Measurements from ENCODE around the gene DNTTIP2.
"Not testable (repeated sequence)": the region's sequence is repeated elsewhere in the genome, so short reads cannot be mapped to it uniquely, and the experiment has no call there.

Gene DNTTIP2

GRCh38 chr1:93840956-93841482, 38.0 kb downstream of the DNTTIP2 start:
- no peak for ATAC-seq

GRCh38 chr1:93839753-93840152, 39.3 kb downstream of the DNTTIP2 start:
- ATAC-seq: no peak
- no peak for DNase-seq

More at GRCh38 chr1:93840956-93841482, 38.0 kb downstream of the DNTTIP2 start:
- DNase-seq: no peak

- ATAC-seq (no peak), DNase-seq (no peak)
Measured at GRCh38 chr1:93839307-93839706, 39.7 kb downstream of the DNTTIP2 start.

DNA sequence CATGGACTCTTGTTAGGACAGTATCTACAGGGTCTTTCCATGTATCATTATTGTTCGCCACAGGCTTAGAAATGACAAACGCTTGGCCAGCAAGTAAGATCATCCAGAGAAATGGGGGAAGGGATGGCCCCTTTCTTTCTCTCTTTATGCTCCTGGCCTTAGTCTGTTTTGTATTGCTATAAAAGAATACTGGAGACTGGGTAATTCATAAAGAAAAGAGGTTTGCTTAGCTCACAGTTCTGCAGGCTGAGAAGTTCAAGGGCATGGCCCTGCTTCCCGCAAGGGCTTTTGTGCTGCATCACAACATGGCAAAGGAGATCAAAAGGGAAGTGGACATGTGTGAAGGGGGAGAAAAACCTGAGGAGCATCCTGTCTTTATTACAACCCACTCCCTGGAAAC, 41.0 kb downstream of the DNTTIP2 start:
- no peak for DNase-seq
- no peak for ATAC-seq

DNA sequence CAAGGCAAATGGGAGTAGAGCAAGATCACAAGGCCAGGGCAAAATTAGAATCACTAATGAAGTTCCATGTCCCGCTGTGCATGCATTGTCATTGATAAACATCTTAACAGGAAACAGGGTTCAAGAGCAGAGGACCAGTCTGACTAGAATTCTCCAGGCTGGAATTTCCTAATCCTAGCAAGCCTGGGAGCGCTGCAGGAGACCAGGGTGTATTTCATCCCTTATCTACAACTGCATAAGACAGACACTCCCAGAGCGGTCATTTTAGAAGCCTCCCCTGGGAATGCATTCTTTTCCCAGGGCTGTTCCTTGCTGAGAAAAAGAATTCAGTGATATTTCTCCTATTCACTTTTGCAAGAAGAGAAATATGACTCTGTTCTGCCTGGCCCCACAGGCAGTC, 45.7 kb downstream of the DNTTIP2 start:
- not testable (repeated sequence) for ATAC-seq, DNase-seq

GRCh38 chr1:93829061-93829460, 49.9 kb downstream of the DNTTIP2 start:
- ATAC-seq: no peak

GRCh38 chr1:93828367-93828755, 50.6 kb downstream of the DNTTIP2 start:
- no peak for ATAC-seq
- no peak for DNase-seq

More at GRCh38 chr1:93829061-93829460, 49.9 kb downstream of the DNTTIP2 start:
- DNase-seq: no peak

DNA sequence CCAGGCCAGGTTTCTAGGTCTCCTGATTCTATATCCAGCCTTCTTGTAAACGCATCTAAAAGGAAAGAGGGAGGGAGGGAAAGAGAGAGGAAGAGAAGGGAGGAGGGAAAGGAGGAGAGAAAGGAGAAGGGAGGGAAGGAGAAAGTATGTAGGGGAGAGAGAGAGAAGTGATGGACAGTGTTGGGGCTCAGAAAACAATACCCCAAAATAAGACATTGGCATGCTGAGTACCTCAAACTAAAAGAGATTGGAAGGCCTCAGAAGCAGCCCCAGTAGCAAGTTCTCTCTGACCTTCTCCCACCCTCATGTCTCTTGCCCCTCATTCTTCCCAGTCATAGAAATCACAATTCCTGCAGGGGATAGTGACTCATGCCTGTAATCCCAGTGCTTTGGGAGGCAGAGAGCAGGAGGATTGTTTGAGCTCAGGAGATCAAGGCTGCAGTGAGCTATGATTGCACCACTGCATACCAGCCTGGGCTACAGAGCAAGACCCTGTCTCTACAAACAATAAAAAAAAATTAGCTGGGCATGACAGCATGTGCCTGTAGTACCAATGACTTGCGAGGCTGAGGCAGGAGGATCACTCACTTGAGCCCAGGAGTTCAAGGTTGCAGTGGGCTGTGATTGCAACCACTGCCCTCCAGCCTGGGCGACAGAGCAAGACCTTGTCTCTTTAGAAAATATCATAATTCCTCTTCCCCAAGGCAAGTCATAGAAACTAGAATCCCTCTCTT, 51.2 kb downstream of the DNTTIP2 start:
- ATAC-seq (no peak), DNase-seq (no peak)

DNA sequence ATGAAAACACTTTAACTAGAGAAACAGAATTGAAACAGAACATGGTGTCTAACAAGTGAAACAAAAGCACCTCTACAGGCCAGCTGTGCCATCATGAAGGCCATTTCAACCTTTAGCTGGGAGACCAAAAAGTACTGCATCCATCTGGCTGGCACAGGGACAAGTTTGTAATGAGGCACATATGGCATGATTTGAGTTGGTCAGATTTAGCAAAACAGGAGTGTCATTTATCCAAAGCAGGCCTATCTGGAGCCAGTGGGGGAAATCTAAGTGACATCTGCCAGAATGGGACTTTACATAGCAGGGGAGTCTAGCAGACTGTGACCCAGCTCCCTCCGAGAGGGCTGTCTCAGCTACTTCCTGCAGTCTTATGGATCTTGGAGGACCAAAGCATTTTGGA, 51.9 kb downstream of the DNTTIP2 start:
- no peak for ATAC-seq
- no peak for DNase-seq

- DNase-seq (no peak), ATAC-seq (no peak)
Measured at GRCh38 chr1:93824834-93825233, 54.2 kb downstream of the DNTTIP2 start.

GRCh38 chr1:93822730-93823425, 56.1 kb downstream of the DNTTIP2 start:
- DNase-seq: no peak
- ATAC-seq: no peak

GRCh38 chr1:93821423-93822144, 57.4 kb downstream of the DNTTIP2 start:
- DNase-seq: no peak
- ATAC-seq: no peak

DNA sequence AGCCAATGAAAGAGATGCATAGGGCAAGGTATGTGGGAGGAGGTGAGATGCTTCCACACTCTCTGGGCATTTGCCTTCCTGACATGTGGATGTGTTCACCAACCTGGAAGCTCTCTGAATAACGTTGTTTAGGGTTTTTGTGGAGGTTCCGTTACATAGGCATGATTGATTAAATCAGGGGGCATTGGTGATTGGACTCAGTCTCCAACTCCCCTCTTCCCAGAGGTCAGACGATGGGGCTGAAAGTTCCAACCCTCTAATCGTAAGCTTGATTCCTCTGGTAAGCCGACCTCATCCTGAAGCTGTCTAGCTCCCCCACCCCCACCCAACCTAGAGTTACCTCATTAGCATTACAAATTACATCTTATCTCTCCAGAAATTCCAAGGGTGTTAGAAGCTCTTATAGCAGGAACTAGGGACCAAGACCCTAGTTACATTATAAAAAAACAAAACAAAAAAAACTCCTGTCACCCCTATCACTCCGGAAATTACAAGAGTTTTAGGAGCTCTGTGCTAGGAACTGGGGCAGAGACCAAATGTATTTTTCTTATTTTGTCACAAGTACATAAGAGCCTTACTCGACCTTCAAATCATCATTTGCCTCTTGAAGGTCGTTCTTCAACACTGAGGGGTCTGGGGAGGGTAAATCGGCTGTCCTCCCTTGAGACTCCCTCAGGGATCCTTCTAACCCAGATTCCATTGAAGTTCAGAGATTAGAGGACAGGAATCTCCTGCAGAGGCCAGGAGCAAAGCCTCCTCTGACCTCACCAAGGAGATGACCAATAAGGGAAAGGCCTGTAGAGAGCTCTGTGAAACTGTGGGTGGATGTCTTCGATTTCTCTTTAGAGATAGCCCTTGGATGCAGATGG, 58.2 kb downstream of the DNTTIP2 start:
- no peak for ATAC-seq
- no peak for DNase-seq

GRCh38 chr1:93818570-93818959, 60.4 kb downstream of the DNTTIP2 start:
- ATAC-seq (no peak), DNase-seq (no peak)

DNA sequence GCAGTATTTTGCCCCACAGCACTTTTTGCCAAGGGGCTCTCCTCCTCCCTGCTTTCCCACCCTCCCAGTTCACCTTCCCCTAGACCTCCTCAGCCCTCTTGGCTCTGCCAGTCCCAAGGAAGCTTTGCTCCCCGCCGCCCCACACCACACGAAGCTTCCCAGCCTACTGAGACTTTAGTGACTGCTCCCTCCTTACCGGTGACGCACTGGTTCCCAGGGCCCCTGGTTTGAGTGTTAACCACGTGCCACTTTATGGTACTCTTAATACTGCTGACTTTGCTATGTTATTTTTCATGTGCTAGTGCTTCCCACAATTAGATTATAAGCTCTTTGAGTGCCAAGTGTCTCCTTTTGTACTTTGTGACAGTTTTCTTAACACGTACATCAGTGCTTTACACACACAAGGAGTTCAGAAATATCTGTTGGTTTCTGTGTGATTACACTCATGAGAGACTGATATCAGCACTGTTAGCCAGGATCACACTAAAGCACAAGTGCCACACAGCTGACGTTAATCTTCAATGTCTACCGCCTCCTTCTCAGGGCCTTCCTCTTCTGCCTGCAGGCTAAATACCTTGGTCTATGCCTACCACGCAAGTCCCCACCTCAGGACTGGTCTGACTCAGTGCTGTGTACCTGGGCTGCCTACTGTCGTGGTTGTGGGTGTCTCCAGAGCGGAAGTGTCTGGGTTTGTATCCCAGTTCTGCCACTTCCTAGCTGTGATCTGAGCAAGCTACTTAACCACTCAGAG, 61.0 kb downstream of the DNTTIP2 start:
- DNase-seq (peak; percentile 15), ATAC-seq (peak; percentile 45)

DNA sequence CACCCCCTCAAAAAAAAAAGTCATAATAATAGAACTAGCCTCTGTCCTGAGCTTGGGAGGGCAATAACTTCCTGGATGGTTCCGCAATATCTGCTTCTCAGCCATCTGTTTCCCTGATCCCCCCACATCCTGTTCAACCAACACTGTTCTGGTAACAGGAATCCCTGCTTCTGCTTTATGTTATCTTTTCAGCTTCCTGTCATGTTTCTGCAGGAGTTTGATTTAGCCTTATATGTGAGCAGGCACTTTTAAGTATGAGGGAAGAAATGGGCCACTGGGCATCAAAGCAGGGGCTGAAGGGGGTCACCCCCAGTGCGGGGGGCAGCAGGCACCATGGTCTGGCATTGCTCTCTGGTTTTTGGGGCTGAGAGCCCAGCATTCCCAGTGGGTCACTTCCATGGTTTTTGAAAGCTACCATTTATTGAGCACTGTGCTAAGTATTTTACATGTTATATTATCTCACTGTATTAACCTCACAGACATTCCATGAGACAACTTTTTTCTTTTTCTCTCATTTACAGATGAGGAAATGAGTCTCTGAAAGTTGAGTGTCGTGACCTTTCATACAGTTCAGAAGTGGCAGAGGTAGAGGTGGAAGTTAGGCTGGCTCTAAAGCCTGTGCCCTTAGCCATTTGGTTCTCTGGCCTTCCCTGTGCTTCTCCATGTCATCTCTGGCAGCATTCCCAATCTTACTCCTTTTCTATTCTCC, 61.9 kb downstream of the DNTTIP2 start:
- no peak for DNase-seq
- no peak for ATAC-seq

All from stimulated activated naive CD8-positive, alpha-beta T cell treated with anti-CD3 and anti-CD28 coated beads, Interleukin-15, Interleukin-2, amounts not matched to agents 100 U/mL and 50 U/mL, for 24 hours (primary cell).